ENCODE data around the gene TRIL.

Gene TRIL

GRCh38 chr7:29000717-29001076, 42.6 kb upstream of the TRIL start:
- no peak for DNase-seq (ENCODE audit: low read depth)
- no peak for TF ChIP-seq CTCF (IDR thresholded peaks at IDR 0.05; ENCODE audit: low read depth, low read length)
- no peak for TF ChIP-seq POLR2A (IDR thresholded peaks at IDR 0.05; ENCODE audit: extremely low read depth, insufficient read length)
- TF ChIP-seq MYC (IDR thresholded peaks at IDR 0.05; ENCODE audit: low read depth, low read length), result no peak
- no peak for TF ChIP-seq MAX (IDR thresholded peaks at IDR 0.05; ENCODE audit: low read depth, low read length)
- H3K4me3 ChIP-seq (ENCODE audit: low read depth, low read length), result no peak overlapping the region

GRCh38 chr7:28999895-29000716, 42.0 kb upstream of the TRIL start:
- no peak for DNase-seq (ENCODE audit: low read depth)
- TF ChIP-seq POLR2A (IDR thresholded peaks at IDR 0.05; ENCODE audit: extremely low read depth, insufficient read length), result no peak
- H3K4me3 ChIP-seq (ENCODE audit: low read depth, low read length), result no peak overlapping the region

DNA sequence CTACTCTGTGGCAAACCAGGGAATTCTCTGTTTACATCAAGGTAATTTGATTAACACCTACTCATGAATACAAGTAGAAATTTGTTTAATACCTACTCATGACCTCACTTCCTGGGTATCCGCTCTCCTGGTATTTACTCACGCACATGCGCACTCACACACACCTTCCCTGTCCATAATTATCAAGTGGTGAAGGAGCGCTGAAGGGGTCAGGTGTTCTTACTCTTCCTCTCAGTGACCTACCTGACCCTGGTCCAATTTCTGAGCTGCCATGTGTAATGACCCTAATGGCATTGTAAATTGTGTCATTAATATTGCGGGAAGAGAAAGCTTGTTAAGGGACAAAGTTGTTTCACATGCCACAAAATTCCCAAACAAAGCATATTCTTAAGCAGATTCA, 41.3 kb upstream of the TRIL start:
- H3K4me3 ChIP-seq (ENCODE audit: low read depth, low read length), result no peak overlapping the region
- DNase-seq (ENCODE audit: low read depth), result no peak
- no peak for TF ChIP-seq CTCF (IDR thresholded peaks at IDR 0.05; ENCODE audit: low read depth, low read length)
- TF ChIP-seq MAX (IDR thresholded peaks at IDR 0.05; ENCODE audit: low read depth, low read length), result no peak
- TF ChIP-seq MYC (IDR thresholded peaks at IDR 0.05; ENCODE audit: low read depth, low read length), result no peak
- TF ChIP-seq POLR2A (IDR thresholded peaks at IDR 0.05; ENCODE audit: extremely low read depth, insufficient read length), result no peak

- TF ChIP-seq MAX (IDR thresholded peaks at IDR 0.05; ENCODE audit: low read depth, low read length) (no peak), MYC (IDR thresholded peaks at IDR 0.05; ENCODE audit: low read depth, low read length) (no peak), CTCF (IDR thresholded peaks at IDR 0.05; ENCODE audit: low read depth, low read length) (no peak), POLR2A (IDR thresholded peaks at IDR 0.05; ENCODE audit: extremely low read depth, insufficient read length) (no peak)
- no peak overlapping the region for H3K4me3 ChIP-seq (ENCODE audit: low read depth, low read length)
- DNase-seq (ENCODE audit: low read depth), result no peak
These were observed 40.0 kb upstream of the TRIL start for GRCh38 chr7:28998105-28998504.

- DNase-seq (ENCODE audit: low read depth), result no peak
- TF ChIP-seq CTCF (IDR thresholded peaks at IDR 0.05; ENCODE audit: low read depth, low read length), result no peak
- TF ChIP-seq MAX (IDR thresholded peaks at IDR 0.05; ENCODE audit: low read depth, low read length), result no peak
- no peak for TF ChIP-seq POLR2A (IDR thresholded peaks at IDR 0.05; ENCODE audit: extremely low read depth, insufficient read length)
- TF ChIP-seq MYC (IDR thresholded peaks at IDR 0.05; ENCODE audit: low read depth, low read length), result no peak
These were observed 38.7 kb upstream of the TRIL start for GRCh38 chr7:28996836-28997235.

GRCh38 chr7:28993371-28993770, 35.2 kb upstream of the TRIL start:
- H3K4me3 ChIP-seq (ENCODE audit: low read depth, low read length), result no peak overlapping the region
- DNase-seq (ENCODE audit: low read depth), result no peak
- TF ChIP-seq POLR2A (IDR thresholded peaks at IDR 0.05; ENCODE audit: extremely low read depth, insufficient read length) (no peak), MAX (IDR thresholded peaks at IDR 0.05; ENCODE audit: low read depth, low read length) (no peak), MYC (IDR thresholded peaks at IDR 0.05; ENCODE audit: low read depth, low read length) (no peak), CTCF (IDR thresholded peaks at IDR 0.05; ENCODE audit: low read depth, low read length) (no peak)

More at GRCh38 chr7:28996836-28997235, 38.7 kb upstream of the TRIL start:
- H3K4me3 ChIP-seq (ENCODE audit: low read depth, low read length), result no peak overlapping the region

Measured in NB4 (cell line).